Measurements from ENCODE around the gene KRT80.

Gene KRT80

DNA sequence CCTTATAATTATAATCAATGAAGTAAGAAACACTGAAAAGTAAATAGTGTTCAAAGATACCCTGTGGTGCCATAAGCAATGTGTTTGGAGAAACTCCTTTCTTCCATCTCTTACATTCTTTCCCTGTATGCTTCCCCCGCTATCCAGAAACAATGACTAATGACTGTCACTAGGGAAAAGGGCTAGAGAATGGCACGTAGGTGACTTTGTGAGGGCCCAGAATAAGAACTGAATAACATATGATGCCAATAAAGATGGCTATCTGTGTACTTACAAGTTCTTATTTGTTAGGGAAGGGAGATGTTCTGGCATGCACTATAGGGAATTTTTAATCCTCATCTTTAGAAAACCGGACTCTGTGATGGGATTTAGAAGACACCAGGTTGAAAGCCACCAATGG, 36.6 kb upstream of the KRT80 start:
- DNase-seq = no peak

DNA sequence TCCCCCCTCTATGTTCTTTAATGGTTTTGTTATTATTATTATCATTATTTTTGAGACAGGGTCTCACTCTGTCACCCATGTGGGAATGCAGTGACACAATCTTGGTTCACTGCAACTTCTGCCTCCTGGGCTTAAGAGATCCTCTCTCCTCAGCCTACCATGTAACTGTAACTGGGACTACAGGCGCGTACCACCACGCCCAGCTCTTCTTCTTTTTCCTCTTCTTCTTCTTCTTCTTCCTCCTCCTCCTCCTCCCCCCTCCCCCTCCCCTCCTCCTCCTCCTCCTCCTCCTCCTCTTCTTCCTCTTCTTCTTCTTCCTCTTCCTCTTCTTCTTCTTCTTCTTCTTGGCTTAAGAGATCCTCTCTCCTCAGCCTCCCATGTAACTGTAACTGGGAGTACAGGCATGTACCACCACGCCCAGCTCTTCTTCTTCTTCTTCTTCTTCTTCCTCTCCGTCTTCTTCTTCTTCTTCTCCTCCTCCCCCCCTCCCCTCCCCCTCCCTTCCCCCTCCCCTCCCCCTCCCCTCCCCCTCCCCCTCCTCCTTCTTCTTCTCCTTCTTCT, 35.9 kb upstream of the KRT80 start:
- DNase-seq = no peak

DNA sequence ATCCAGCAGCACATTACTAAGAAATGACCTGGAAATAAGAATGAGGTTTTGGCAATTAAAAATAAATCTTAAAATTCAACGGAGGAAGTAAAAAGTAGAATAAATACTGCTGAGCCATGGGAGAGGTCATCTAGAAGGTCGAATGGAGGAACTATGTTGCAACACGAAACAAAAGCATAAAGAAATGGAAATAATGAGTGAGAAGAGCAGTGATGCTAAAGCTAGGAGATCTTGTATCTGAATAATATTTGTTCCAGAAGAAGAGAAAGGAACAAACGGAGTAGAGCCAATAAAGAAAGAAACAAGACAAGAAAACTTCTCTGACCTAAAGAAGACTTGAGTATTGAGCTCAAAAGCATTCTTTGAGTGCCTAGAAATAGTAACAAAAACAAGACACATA, 34.6 kb upstream of the KRT80 start:
- no peak for DNase-seq

DNA sequence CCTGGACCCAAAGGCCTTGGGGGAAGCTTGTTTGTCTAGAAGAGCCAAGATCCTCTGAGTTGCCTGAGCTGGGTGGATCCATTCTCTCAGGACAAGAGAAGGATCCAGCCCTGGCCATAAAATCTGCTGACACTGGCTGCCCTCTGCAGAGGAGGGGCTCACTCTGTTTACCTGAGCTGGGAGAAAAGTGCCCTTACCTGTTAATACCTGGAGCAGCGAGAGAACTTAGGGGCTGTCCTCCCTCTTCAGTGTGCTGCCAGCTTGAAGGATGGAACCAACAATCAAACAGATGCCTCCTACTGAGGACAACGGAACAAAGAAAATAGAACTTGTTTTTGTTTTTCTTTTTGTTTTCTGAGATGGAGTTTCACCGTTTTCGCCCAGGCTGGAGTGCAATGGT, 33.9 kb upstream of the KRT80 start:
- no peak for DNase-seq

DNA sequence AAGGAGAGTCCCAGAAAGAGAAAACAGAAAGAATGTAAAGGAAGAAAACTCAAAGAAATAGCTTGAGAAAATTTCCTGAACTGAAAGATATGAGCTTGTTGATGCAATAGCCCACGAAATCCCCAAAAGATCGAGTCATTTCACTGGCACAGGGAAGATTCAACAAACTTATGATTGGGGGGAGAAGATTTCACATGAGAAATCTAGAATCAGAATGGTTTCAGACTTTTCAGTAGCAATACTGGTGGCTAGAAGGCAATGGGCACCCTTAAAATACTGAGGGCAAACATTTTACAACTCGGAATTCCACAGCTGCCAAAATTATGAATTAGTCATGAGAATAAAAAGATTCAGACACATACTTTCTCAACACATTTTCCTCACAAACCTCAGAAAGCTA, 32.3 kb upstream of the KRT80 start:
- DNase-seq = no peak

DNA sequence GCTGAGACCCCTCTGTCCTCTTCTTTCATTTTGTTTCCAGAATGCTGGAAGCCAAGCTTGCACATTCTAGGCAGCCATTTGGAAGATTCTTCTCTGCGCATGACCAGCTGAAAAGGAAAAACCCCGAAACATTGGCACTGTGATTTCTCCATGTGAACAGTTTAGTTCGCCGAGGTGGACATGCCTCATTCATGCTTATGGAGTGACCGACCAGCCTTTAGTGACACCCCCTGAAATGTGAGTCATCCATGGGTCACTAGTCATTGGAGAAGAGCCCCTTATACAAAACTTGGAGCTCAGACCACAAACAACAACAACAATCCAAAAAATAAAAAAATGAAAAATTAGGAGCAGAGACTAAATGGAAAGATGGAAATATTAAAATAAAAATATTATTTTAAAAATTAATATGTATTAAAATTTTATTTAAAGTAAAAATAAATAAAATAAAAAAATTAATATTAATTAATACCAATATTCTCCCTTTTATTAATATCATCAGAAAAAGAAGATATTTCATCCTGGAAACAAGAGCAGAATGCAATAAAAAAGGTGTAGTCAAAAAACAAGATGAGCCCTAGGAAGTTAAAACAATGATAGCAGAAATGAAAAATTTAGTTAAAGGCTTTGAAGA, 31.7 kb upstream of the KRT80 start:
- DNase-seq = no peak

DNA sequence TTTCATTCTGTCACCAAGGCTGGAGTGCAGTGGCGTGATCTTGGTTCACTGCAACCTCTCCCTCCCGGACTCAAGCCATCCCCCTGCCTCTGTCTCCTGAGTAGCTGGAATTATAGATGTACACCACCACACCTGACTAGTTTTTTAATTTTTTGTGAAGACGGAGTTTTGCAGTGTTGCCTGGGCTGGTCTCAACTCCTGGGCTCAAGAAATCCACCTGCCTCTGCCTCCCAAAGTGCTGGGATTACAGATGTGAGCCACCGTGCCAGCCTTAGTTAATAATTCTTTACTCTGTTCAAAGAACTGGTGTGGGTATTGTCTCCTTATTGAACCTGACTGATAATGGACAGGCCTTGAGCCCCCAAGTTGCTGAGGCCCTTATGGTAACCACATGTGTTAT, 30.9 kb upstream of the KRT80 start:
- no peak for DNase-seq

DNA sequence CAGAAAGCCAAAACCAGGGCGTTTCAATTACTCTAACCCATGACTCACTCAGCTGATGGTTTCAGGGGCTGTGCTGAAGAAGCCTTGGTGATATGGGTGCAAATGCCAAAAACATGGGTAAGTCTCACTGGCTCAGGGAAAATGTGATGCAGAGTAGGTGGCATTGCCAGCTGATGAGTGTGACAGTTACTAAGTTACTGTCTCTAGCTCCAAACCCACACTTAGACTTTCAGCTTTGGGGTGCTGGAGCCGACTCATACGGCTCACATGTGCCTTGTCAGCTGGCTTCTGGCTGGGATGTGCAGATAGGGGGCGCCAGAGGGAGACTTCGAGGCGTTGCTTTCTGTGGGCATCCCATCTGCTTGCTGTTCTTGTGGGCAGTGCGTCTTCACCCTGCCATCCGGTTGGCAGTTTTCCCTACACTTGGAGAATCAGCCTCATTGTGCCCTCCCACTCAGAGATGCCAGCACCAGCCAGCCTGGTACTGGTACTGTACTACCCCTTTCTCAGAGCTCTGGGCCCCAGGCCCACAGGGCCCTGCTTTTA, 30.2 kb upstream of the KRT80 start:
- DNase-seq = peak; percentile 15 to 43

DNA sequence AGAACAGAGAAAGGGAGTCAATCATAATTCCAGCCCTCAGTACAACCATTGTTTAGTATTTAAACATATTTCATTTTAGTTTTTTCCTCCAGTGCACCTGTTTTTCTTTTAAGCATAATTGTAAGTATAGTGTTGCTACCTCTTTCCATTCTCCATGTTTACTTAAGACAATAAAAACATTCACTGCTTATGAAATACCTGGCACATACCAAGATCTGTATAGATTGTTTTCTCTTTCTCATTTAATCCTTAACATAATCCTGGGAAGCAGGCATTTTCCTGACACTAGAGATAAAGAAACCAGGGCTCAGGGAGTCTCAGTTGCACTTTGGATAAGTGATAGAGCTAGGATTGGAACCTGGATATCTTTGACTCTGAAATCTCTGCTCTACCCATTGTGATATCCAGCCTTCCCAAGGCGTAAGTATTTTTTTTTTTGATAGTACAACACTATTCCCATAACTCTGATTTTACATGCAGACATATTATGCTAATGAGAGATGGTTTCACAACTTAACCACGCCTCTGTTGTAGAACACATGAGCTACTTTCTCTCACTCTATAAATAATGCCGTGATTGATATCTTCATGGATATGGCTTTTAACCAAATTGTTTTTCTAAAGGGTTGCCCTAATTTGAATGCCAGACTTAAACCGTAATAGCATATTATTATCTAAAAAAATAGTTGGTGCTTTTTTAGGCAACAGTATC, 29.4 kb upstream of the KRT80 start:
- no peak for DNase-seq

DNA sequence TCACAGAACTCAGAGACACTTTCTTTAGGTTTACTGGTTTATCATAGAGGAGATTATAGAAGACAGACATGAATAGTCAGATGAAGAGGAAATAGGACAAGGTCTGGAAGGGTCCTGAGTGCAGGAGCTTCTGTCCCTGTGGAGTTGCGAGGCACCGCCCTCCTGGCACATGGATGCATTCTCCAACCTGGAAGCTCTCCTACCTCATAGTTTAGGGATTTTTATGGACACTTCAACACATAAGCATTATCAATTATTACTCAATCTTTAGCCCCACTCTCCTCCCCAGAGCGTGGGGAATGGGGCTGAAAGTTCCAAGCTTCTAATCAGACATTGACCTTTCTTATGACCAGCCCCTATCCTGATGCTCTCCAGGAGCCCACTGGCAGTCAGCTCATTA, 28.7 kb upstream of the KRT80 start:
- DNase-seq = no peak

DNA sequence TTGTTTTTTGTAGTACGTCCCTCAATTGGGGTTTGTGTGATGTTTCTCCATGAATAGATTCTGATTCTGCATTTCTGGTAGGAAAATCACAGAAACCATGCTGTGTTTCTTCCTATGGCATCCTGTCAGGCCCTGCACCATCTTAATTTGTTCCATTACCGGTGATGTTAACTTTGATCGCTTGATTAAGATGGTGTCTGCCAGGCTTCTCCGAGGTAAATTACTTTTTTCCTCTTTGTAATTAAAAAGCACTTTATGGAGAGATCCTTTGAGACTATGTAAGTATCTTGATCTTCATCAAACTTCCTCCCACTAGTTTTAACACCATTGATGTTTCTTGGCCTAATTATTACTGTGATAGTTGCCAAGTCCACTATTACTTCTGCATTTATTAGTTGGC, 26.2 kb upstream of the KRT80 start:
- no peak for DNase-seq

DNA sequence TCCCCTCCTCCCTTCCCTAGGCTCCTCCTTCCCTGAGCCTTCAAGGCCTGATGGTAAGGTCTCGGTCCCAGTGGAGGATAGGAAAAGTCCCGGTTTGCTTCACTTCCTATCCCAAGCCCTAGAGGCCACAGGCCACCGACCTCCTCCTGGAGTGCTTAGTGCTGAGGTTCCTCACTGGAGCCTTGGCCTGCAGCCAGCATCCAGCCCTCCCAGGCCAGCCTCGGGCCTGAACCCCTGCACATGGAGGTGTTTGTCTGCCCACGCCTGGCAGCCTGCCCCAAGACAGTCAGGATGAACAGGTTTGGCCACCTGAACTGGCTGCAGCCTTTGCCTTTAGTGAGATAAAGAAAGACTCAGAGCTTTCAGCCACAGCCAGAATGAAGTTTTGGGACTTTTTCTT, 25.4 kb upstream of the KRT80 start:
- no peak for DNase-seq

DNA sequence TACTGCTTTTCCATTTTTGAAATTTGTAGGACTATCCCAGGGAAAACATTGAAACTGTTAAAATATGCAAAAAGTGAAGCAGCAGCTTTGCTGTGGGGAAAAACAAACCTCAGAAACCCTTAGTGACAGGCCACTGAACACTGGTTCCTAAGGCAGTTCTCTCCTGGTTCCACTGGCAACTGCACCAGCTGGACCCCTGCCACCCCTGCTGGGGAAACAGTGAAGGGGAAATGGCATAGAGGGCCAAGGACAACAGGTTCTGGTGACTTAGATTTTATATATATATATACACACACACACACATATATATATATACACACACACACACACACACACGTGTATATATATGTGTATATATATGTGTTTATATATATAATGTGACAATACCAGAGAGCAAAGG, 25.0 kb upstream of the KRT80 start:
- no peak for DNase-seq

DNA sequence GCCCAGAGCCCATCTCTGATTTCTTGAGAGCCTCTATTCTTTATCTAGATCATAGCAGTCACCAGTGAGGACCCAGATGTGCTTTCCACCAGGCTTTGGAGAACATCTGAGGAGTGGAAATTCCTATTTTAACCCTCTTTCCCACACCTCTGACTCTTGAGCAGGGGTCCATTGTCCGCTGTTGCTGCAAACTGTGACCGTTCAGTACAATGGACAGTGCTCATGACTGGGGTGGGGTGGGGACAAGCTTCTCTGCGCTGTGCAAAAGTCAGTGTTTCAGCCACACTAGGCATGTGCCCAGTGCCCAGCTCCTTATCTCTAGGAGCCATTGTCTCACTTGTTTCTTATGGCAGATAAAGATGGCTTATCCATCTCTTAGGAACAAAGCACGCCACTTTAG, 24.3 kb upstream of the KRT80 start:
- DNase-seq = no peak

DNA sequence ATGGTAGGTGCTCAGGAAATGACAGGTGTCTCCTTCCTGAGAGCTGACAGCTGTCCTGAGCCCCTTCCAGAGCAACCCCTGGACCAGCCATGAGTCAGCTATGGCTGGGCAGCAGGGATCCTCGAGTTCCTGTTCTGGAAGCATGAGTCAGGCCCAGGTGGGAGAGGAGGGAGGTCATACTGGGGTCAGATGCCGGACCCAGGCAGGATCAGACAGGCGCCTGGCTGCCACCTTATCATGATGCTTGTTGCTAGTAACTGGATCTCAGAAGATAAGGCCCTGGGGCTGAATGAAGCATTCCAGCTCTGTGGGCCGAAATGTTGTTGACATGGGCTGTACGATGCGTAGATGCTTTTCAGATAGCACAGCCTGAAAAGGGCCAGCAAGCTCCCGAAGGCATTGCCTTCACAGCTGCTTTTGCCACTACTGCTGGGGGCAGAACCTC, 23.8 kb upstream of the KRT80 start:
- DNase-seq = no peak

DNA sequence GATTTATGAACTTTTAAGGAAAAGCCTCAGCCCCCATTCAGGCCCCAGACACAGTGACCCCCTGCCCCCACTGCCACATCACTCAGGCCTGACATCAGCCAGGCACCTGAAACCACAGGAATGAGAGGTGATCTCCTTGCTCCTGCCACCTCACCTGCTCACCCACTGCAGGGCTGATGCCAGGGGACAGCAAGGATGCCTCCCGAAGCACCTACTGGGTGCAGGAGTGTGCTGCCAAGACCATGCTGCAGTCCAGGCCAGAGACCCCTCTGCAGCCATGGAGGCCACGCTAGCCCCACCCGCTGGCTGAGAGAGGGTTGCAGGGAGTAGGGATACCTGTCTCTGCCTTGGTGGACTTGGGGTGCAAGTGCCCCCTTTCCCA, 22.6 kb upstream of the KRT80 start:
- DNase-seq = no peak

DNA sequence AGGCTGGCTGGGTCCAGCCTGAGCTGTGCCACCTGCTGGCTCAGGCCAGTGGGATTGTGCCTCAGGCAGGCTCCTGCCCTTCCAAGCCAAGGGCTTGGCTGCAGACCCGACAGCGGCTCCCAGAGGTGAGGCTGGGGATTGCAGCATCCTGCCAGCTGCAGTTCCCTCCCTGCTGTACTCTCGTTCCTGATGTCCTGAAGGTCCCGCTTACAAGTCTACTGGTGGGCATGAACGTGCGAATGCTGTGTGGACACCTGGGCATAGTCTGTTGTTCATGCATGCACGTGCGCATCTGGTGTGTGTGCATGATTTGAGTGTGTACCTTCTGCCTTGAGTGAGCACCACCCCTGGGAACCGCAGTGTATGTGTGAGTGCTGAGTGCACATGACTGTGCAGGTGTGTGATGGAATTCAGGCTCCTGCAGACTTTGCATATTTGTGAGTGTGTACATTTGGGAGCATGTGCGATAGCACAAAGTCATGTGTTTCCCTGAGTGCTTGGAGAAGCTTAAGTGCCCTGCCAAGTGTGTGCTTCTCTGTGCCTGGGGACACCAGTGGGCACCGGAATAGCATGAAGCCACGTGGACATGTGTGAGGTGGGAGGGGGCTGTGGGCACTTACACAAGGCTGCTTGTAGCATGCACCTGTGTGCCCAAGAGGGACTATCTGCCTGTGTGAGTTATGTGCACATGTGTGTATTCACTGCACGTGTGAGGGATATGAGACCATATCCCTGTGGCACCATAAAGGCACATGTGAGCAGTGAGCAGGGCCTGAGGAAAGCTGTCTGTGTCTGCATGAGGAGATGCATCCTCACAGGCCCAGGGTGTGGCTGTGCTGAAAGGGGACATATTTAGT, 22.0 kb upstream of the KRT80 start:
- DNase-seq = peak in 1 of 2 donors; percentile 36

DNA sequence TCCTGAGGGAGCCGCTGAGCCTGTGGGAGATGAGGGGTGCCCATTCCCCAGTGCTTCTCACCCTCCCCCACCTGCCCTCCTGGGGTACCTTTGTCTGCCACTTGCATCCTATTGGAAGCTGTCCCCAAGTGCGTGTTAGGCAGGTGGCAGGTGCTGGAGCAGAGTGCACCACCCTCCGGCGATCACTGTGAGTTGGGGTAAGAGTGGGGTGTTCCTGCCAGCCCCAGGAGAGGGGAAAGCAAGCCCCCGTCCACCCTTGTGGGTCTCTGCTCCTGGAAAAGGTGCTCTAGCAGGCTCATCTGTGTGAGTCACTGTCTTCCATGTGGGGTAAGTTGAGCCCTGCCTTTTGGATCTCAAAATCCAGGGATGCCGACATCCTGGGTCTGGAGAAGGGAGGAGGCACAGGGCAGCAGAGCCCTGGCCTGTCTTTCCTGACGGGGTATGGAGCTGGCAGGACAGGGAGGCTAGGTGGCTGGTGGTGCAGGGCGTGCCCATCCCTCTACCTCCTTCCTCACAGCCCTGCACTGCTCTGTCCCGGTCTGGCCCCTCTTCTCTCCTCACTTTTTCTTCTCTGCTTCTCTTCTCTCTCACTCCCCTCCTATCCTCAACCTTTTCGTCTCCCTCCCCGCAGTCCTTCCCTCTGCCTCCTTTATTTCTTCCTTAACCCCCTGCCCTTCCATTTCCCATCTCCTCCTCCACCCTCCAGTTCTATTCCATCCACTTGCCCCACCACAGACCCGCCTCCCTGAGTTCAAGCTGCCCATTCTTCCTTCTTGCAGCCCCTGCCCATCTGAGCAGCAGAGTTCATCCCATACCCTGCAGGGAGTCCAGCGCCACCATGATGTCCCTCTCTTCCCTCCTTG, 21.1 kb upstream of the KRT80 start:
- DNase-seq = no peak

DNA sequence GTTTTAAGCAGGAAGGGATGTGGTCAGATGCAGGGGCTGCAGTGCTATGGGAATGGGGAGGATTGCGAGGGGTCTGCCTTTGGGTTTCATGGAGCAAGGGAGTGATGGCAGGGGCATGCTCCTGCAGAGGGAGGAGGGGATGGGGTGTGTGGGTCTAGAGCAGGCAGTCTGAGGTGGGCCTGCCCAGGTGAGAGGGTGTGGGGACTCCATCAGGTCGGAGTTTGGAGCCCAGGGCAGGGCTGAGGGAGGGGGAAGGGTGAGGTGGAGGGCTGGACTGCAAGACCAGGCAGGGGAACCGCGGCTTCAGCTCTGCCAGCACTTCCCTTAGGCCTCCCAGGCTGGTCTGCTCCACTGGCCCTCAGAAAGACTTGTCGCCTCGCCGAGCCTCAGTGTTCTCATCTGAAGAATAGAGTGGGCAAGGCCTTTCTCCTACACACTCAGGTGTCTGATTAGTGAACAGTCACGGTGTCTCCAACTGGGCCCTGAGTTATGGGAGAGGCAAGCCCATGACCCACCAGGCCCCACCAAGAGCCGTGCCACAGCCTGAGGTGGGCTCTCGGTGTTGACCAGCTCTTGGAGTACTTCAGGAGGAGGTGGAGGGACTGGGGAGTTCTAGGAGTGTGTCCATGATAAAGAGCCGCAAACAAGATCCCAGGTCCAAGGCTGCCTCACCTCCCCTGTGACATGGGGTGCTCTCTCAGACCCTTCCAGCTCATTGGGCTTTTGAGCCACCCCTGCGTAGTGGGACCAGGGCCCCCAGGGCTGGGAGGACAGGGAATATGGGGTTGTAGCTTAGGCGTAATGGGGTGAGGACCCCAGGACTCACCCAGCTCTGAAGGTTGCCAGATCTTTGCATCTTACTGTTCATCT, 20.1 kb upstream of the KRT80 start:
- no peak for DNase-seq

DNA sequence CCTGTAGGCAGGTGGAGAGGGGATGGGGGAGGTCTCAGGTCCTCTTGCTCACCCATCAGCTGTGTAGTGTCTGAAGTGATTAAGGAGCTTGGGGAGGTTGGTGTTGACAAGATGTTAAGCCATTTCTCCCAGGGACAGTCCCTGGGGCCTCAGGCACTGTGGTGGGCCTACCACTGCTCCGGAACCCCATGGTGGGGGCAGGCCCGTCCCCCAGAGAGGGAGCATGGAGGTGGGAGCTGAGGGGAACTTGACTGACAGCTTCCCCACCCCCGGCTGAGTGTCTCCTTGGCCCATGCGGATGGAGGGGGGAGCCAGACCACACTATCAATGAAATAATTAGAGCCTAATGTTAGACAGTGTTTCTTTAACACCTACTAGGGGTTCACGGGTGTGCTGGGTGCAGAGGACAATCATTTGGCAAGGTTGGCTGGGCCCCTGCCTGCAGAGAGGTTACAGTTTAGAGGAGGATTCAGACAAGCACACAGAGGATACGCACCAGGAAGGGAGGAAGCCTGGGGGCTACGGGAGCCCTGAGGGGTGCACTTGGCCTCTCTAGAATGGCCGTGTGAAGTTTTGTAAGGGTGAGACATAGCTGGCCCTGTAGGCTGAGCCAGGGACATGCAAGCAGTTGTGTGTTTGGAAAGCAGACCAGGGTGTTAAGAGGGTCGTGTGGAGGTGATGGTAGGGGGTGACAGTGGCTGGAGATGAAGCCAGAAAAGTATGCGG, 19.3 kb upstream of the KRT80 start:
- DNase-seq = no peak
